ENCODE data around the gene NKAIN4.

The NKAIN4 gene

DNA sequence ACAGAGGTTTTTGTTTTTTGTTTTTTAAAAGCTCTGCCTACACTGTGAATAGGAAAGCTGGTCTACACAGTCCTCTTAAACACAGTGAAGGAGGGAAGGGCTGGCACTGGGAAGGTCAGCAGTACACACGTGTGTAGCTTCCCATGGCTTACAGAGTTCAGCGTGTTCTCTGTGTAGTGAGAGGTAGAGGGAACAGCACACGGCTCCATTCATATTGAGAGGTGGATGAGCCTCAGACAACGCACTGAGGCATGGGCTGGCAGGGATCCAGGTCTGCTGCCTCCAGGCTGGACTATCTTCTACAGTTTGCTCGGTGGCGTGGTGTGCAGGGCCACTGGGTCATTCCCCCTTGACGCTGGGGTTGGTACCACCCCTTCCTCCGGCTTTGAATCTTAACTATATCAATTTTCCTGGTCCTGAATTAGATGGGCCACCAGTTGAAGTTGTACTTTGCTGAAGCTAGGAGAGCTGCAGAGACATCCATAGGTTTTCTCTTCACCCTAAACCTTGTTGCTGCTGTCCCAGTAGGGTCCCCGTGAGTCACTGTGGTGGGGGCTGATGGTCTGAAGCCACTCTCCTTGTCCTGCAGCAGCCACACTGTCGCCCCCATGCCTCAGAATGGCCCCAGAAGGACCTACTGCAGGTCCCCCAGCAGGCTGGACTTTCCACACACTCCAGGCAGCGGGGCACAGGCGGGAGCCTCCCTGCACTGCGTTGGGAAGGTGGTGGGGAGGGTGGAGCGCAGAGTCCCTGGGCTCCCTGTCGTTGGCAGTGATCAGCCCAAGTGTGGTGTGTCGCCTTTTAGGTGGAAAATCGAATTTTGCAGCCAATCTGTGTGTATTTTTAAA lies 20.3 kb upstream of the NKAIN4 start:
- DNase-seq (ENCODE audit: low read depth in 1 of 2, low spot score in 1 of 2), result no peak

DNA sequence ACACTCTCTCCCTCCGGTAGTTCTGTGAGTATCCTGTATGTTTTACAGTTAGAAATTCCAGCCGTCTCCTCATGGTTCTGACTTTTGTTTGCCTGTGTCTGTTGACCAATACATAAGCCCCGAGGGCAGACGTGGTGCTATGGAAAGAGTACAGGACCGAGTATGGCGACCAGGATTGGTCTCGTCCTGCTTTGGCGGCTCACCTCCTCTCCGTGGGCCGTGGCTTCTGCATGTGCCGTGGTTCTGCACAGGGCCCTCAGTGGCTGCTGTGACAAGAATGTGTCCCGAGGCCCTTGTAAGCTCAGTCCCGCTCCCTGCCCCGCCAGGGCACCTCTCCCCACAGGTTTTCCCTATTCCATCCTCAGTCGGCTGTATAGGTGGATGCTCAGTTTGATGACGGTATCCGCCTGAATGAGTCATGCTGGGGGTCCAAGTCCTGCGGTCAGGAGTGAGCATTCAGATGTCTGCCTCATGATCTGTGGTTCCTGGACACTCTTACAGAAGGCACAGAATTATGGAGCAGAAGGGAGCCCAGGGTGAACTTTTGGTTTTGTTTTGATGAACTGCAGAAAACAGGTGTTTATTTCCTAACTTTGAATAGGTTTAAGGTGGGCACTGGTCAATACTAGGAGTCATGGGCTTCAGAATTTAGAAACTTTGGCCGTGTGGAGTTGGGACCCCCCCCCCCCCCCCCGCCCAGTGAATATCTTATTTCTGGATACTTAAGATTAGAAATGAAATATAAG lies 19.5 kb upstream of the NKAIN4 start:
- no peak for DNase-seq (ENCODE audit: low read depth in 1 of 2, low spot score in 1 of 2)

DNA sequence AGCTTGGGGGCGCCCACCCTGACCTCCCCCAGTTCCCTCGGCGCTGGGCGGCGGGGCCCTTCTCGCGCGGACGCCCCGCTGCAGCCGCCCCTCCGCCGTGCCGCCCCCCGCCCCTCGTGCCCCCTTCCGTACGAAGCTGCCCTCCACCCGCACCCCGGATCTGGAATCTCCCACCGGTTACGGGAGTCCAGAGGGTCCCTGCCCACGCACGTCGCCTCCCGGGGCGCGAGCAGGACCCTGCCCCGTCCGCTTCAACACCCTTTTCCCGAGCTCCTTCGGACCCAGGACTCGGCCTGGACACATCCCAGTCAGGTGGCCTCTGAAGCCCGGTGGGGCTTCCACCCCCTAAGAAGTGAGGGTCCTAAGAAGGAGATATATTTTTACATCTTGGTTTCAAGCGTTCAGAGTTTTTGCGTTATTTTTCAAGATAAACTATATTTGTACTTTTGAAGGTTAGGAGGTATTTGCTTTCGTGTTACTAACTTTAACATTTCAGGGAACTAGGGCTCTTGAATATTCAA lies 18.9 kb upstream of the NKAIN4 start:
- DNase-seq (ENCODE audit: low read depth in 1 of 2, low spot score in 1 of 2), result no peak

DNA sequence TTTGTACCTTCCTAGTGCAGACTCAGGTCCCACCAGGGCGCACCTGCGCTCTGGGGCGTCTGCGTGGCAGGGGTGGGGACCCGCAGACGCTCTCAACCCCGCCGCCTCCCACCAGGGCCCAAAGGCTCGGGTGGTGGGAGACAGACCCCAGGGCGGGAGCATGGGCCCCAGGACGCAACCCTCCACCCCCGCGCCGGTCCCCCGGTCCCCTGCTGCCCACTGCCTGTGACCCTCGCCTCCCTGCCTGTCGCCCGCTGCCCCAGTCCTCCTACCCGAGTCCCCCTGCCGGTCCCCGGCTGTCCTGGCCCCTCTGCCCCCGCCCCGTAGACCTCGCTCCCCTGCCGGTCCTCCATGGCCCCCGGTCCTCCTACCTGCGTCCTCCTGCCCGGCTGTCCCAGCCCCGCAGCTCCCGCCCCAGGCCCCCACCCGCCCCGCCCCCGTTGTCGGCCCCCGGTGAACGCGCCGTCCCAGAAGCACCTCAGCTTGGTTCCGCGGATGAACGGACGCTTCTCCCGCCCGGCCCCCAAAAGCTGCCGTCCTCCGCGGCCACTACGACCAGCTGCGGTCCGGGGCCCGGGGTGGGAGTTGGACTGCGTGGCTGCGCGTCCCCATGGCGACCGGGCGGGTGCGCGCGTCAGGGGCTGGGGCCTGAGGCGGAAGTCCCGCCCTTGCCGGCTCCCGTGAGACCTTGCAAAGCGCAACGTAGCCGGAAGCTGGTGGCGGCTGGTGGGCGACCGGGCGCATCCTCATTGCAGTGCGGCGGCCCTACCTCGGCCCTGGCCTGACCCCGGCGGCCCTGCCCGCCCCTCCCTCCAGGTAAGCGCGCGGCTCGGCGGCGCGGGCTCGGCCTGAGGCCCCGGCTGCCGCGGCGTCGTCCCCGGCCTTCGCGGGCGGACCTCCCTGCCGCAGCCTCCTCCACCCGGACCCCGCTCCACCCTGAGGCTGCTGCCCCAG lies 18.1 kb upstream of the NKAIN4 start, which contains the start of gene ARFGAP1:
Gene ARFGAP1 (plus strand): TSS at position 709 of the 954 bp plus-strand sequence. CDS start 2,768 bp downstream, outside the sequence.
- peak; percentile 71 to 82 for DNase-seq (ENCODE audit: low read depth in 1 of 2, low spot score in 1 of 2)

DNA sequence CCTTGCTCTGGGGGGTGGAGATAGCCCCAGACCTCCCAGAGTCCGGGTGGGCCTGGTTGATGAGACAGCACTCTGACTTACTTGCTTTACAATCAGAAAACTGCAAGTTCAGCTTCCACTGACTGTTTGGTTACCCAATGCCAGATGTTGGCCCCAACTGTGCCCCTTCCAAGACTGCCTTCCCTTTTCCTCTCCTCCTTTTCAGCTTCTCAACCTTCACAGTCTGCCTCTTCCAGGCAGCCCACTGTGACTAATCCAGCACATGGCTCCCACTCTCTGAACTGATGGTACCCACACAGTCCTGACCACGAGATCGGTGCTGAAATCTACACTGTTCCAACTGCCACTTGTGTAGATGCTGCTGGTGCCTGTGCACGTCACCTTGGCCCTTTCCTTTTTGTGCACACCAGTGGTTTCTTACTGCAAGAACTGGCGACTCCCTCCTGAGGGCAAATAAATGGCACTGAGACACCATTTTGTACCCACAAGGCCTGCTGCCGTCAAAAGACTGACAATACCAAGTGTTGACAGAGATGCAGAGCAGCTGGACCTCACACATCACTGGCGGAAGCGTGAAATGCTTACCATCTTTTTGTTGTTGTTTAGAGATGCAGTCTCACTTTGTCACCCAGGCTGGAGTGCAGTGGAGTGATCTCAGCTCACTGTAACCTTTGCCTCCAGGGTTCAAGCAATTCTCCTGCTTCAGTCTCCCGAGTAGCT lies 16.5 kb upstream of the NKAIN4 start:
- DNase-seq (ENCODE audit: low read depth in 1 of 2, low spot score in 1 of 2), result no peak

DNA sequence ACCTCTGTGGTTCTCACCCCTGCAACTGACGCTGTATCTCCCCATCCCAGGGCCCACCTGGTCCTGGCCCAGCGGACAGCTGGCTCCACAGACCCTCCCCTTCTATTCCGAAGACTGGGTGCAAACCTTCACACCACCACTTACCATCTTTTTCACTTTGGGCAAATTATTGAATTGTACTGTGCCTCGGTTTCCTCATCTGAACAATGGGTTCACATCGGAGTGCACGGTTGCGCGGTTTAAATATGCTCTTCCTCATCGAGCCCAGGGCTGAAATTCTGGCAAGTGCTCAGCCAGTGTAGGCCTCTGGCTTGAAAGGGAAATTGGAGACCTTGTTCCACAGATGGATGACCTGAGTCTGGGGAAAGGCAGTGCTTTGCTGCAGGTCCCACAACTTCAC lies 15.5 kb upstream of the NKAIN4 start:
- DNase-seq (ENCODE audit: low read depth in 1 of 2, low spot score in 1 of 2), result no peak

DNA sequence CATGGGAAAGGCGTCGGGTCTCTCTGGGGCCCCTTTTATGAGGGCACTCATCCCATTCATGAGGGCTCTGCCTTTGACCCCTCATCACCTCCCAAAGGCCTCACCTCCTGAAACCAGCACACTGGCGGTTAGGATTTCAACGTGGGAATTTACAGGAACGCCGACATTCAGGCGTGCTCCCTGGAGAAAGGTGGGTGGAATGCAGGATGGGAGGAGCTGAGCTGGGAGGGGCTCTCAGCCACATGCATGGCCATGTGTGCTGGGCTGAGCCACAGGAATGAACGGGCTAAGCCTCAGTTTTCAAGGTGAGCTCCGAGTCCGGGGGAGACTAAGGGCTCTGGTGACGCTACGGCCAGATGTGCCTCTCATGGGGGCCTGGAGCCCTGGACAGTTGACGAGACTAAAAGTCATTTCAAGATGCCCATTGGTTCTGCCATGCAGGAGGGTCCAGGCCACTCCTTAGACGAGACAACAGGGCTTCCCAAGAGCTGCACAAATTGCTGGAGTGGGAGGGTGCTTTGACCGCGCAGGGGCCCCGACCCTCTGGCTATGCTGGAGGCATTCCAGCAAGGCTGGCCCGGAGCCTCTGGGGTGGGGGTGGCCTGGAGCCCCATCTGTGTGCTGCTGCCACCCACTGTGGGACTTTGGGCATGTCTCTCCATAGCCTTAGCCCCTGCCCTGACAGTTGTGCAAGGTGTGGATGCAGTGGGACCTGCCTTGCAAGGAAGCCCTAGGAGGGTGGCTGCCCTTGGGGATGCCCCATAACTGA lies 14.6 kb upstream of the NKAIN4 start:
- DNase-seq (ENCODE audit: low read depth in 1 of 2, low spot score in 1 of 2), result no peak

DNA sequence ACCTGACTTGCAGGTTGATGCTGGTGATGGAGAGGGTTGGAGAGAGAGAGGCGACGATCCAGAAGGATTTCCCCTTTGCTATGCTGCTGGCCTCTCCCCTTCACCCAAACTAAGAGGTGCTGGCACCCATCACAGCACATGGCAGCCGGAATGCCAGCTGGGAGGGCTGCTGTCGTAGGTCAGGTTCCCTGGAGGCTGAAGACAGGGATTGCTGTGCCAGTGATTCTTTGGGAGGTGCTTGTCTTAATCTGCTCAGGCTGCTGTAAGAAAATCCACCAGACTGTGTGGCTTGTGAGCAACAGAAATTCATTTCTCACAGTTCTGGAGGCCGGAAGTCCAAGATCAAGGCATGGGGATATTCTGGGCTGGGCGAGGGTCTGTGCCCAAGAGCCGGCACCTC lies 14.0 kb upstream of the NKAIN4 start:
- DNase-seq (ENCODE audit: low read depth in 1 of 2, low spot score in 1 of 2), result no peak

DNA sequence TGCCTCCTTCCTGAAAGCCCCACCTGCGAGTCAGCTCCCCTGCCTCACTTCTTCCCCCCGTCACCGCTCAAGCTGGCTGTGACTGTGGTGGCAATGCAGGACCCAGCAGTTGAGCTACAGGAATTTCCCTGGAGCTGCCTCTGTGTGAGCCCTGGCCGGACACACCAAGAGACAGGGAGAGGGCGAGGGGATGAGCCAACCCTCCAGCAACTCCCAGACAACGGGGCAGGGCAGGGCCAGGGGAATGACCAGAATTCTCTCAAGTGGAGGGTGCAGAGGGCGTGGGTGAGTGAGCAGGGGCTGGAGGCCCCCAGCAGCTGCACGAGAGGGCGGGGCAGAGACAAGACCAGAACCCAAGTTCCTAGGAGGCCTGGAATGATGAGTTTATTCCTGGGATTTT lies 13.4 kb upstream of the NKAIN4 start:
- DNase-seq (ENCODE audit: low read depth in 1 of 2, low spot score in 1 of 2), result no peak

DNA sequence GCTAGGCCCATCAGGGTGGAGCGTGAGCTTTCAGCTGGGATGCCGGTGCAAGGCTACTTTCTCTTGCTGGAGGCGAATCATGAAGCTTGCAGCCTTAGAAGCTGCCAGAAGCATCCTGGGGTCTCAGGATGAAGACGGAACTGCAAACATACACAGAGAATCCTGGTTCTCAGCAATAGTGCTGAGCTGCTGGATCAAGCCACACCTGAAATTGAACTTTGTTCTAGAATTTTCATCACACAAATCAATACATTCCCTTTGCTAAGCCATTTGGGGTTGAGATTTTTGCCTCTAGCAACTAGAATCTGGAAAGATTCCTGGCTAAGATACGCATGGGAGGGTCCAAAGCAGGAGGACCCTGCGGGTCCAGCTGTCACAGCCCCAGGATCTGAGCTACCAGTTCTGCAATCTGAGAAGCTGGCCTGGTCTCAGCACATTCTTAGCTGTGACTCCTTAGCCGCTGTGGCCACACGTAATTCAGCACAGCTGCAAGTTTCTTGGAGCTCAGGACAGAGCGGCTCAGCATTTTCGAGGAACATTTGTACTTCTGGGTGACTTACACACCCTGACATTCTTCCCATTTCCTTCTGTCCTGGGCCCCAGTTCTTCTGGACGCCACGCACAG lies 11.7 kb upstream of the NKAIN4 start:
- no peak for DNase-seq (ENCODE audit: low read depth in 1 of 2, low spot score in 1 of 2)

DNA sequence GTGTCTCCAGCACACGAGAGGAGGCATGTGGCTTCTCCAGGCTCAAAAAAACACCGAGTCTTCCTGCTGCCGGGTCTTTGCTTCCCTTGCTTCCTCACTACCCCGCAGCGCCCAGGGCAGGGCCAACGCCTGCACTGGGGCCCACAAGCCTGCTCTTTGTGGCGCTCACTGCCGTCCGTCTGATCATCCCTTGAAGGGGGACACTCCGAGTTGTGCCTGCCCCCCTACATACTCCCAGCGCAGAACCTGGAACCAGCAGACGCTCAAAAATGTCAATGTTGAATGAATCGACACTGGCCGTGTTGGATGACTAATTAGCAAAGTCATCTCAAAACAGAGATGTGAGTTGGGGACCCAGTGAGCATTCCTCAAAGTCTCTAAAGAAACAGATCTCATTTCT lies 10.3 kb upstream of the NKAIN4 start:
- no peak for DNase-seq (ENCODE audit: low read depth in 1 of 2, low spot score in 1 of 2)

DNA sequence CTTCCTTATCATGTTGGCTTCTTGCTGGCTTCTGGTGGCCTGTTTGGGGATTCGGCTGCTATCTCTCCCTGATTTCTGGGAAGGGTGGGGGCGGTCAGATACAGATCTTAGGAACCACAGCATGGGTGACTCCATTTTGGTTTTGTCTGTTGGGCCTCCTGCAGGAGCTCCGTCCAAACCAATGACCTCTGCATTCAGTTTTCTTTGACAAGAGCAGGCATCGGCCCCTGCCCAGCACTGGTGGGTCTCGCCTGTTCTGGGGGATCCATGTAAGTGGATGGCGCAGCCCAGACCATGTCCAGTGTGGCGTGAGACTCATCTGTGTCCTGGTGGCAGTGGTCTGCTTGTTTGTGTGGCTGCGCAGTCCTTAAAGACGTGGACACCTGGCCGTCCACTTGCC lies 9.7 kb upstream of the NKAIN4 start:
- DNase-seq (ENCODE audit: low read depth in 1 of 2, low spot score in 1 of 2), result no peak

DNA sequence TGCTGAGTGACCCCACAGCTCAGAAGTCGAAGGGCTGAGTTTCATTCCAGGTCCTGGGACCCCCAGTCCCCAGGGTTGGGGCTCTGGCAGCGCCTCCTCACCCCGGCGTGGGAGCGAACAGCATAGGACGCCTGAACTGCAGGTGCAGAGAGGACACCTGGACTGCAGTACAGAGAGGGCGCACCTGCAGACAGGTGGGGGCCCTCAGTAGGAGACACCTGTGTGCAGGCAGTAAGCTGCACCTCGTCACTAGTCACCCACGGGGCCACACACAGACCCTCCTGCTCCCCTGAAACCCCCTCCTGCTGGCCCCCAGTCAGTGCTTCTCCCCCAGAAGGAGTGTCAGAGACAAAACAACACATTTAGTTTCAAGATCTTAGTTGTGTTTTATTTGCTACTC lies 8.6 kb upstream of the NKAIN4 start:
- no peak for DNase-seq (ENCODE audit: low read depth in 1 of 2, low spot score in 1 of 2)

DNA sequence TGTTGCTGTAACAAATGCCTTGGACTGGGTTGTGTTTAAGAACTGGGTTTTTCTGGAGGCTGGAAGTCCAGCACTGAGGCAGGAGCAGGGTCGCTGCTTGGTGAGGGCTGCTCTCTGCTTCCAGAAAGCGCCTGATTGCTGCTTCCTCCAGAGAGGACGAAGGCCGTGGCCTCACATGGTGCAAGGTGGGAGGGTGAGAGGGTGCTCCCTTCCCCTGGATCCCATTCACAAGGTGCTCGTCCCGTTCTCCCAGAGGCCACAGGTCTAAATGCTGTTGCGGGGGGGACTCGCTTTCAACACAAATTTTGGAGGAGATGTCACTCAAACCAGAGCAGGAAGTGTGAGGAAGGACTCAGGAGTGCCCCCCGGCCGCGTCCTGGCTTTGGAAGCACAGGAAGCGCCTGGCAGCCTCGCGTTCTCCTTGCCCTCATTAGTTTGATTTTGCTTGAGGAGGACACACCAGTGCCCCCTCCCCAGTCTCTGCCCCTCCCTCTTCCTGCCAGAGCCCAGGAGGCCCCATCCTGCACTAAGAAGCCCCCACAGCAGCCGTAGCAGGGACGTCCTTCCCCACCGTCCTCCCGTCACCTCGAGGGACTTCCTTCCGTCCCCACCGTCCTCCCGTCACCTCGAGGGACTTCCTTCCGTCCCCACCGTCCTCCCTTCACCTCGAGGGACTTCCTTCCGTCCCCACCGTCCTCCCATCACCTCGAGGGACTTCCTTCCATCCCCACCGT lies 7.7 kb upstream of the NKAIN4 start:
- no peak for DNase-seq (ENCODE audit: low read depth in 1 of 2, low spot score in 1 of 2)

DNA sequence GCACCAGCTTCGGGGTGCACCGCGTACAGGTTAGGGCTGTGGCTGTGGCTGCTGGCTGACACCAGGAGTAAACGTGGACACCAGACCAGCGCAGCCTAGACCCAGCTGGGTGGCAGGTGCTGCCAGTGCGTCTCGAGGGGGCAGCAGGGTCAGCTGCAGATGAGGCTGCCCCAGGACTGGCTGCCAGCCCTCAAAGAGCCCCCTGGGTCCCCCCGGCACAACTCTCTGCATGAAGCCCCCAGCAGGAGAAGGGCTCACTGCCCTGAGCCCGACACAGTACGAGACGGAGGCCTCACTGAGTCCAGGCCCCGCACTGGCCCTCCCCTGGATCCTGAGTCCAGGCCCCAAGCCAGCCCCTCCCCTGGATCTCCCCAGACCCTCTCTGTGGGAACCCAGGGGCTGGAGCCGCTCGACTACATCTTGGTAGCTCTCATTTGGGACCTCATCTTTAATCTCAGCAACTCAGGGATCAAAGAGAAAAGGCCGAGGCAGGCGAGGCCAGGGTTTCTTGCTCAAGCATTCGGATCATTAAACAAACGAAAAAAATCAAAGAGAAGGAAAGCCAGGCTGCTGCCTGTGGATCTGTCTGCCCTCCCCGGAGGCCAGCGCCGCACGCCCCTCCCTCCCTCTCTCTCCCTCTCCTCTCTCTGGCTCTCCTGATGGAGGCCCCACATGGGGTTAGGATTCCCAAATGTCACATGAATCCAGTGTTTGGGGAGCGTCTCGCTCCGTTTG lies 7.0 kb upstream of the NKAIN4 start:
- no peak for DNase-seq (ENCODE audit: low read depth in 1 of 2, low spot score in 1 of 2)

DNA sequence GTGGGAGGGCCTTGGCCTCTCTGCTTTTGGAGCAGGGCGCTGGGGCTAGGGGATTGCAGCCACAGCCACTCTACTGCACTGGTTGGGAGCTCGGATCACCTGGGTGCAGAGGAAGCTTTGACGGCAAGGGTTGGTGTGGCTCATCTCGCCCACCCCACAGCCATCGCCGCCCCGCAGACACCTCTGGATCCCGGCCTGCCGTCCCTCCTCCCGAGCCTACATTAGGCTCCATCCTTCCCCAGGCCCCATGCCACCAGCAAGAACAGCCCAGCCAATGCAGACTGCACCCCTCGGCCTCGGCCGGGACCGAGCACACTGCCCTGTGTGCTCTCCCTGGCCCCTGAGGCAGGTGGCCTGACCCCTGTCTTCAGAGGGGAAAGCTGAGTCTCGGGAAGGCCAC lies 6.3 kb upstream of the NKAIN4 start:
- no peak for DNase-seq (ENCODE audit: low read depth in 1 of 2, low spot score in 1 of 2)

DNA sequence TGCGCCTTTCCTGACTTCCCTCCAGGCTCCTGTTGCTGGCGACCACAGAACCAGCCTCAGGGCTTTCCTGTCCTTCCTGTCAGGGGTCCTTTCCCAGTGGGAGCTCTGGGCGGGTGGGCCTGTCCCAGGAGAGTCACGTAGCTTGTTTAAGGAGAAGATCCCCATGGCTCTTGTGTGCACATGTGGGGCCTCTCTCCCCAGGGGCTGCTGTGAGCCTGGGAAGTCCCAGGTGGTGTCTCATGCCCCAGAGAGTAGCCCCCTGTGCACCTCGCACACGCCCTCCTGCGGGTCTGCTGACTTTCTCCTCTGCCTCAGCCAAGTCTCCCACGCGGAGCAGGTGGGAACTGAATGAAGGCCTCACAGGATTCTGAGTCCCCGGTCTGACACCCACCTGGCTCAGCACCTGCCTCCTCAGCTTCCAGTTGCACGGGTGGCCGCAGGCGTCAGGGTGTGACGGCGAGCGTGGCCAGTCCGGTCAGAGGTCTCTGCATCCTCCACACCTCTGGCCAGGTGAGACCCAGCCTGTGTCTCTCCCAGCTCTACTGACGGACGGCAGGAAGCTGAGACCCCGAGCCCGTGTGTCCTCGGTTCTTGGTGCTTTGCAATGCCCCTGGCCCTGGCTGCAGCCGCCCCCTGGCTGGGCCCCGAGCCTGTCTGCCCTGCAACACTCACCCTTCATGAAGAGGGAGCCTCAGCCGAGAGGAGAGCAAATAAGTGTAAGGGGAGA lies 5.6 kb upstream of the NKAIN4 start:
- DNase-seq (ENCODE audit: low read depth in 1 of 2, low spot score in 1 of 2), result no peak

Data from activated T-helper 1 cell treated with anti-CD3 and anti-CD28 coated beads, Interleukin-2, amount 50 U/mL, for 16 hours (primary cell).